HepG2 (cell line): ENCODE data around the gene TAF11. TPM values are rescaled to one million over a fixed set of nuclear protein-coding genes. Genes with fewer than 3 reads are reported as not detected.

Experiments used
- ATAC-seq: fragments of 200-7000 bp; cut with Tn5 transposase; 3 replicates; pipeline ENCODE4 v1.9.1; 2020; ENCODE audit warnings: mild to moderate bottlenecking, moderate library complexity
- BruUV-seq: library from RNA; stranded (reverse); fragments of 400-500 nt; replicated peaks from 2 replicates; lab custom pipeline; 2021; lab: Mats Ljungman, UMichigan
- CTCF ChIA-PET: fragments of 300-600 bp; formaldehyde crosslinking; extraction: SDS; loops from one replicate; lab custom pipeline; 2021; ENCODE audit warnings: low total read pairs, inconsistent platforms, low intra/inter-chr PET ratio; lab: Yijun Ruan, JAX
- POLR2A ChIA-PET: fragments of 350-600 bp; sonication (Branson Sonifier 250); formaldehyde crosslinking; loops from one replicate; lab custom pipeline; 2020; ENCODE audit warnings: antibody characterized with exemption, inconsistent platforms; lab: Yijun Ruan, JAX
- DNase-seq: peaks from one replicate; pipeline ENCODE4 v3.0.0-alpha.2; 2015; ENCODE audit warnings: low spot score
- FAIRE-seq: peaks from 3 replicates; lab custom pipeline; 2011; peaks lifted over from hg19 to GRCh38; lab: Jason Lieb, UNC
- H2AFZ ChIP-seq: one replicate; pipeline ENCODE4 v1.6.1; 2011; ENCODE audit warnings: low read length, inconsistent platforms
- H3K27ac ChIP-seq: fragments of 300-600 bp; 3 replicates; pipeline ENCODE4 v1.8.0; 2011; ENCODE audit warnings: mixed run types, mild to moderate bottlenecking, mixed read lengths, low read length, inconsistent platforms; ENCODE audit not compliant: insufficient read depth; ENCODE audit errors: extremely low read length
- H3K27me3 ChIP-seq, 2 experiments: fragments of 200-600 bp in 1 of 2; 2 replicates in 1 of 2; 3 replicates in 1 of 2; pipeline versions ENCODE4 v1.6.0 to v1.8.0; 2011; ENCODE audit warnings: low read length in 2 of 2, mild to moderate bottlenecking in 2 of 2, moderate library complexity in 2 of 2, inconsistent platforms in 1 of 2; ENCODE audit not compliant: insufficient read depth in 2 of 2, control insufficient read depth in 1 of 2
- H3K36me3 ChIP-seq, 2 experiments: fragments of 200-600 bp in 1 of 2; replicated peaks in 1 of 2; 2 replicates in 1 of 2; 3 replicates in 1 of 2; pipeline versions ENCODE4 v1.5.1 to v1.8.0; 2011; ENCODE audit warnings: low read length in 2 of 2, inconsistent platforms in 1 of 2; ENCODE audit not compliant: insufficient read depth in 2 of 2, control insufficient read depth in 1 of 2
- H3K4me1 ChIP-seq: 2 replicates; pipeline ENCODE4 v1.5.1; 2012; ENCODE audit warnings: low read length, inconsistent platforms; ENCODE audit not compliant: insufficient read depth
- H3K4me2 ChIP-seq: 2 replicates; pipeline ENCODE4 v1.6.0; 2011; ENCODE audit warnings: low read depth, low read length, inconsistent platforms
- H3K4me3 ChIP-seq, 3 experiments: fragments of 200-600 bp in 1 of 3; sonication (generic), shearing (Covaris generic) in 1 of 3; replicated peaks in 1 of 3; 2 replicates each; pipeline ENCODE4 v1.5.1; 2011 to 2016; ENCODE audit warnings: low read length in 3 of 3, inconsistent platforms in 2 of 3, low read depth in 2 of 3, mild to moderate bottlenecking in 2 of 3, control low read depth in 1 of 3, mixed read lengths in 1 of 3; ENCODE audit not compliant: insufficient read depth in 1 of 3
- H3K79me2 ChIP-seq: one replicate; pipeline ENCODE4 v1.6.1; 2011; ENCODE audit warnings: low read length, inconsistent platforms; ENCODE audit not compliant: insufficient read depth
- H3K9ac ChIP-seq: 2 replicates; pipeline ENCODE4 v1.6.0; 2011; ENCODE audit warnings: mild to moderate bottlenecking, low read depth, low read length, inconsistent platforms; ENCODE audit not compliant: insufficient read depth
- H3K9me3 ChIP-seq: 2 replicates; pipeline ENCODE4 v1.5.1; 2012; ENCODE audit warnings: mild to moderate bottlenecking, low read length
- H4K20me1 ChIP-seq: 2 replicates; pipeline ENCODE4 v1.6.0; 2011; ENCODE audit warnings: inconsistent platforms, mild to moderate bottlenecking, low read length, moderate library complexity; ENCODE audit not compliant: insufficient read depth
- AKAP8 ChIP-seq: sonication (generic); formaldehyde crosslinking; IDR thresholded peaks from 2 replicates; pipeline ENCODE4 v1.5.1; 2020; ENCODE audit warnings: mild to moderate bottlenecking, missing genetic modification reagents
- HOXD1 ChIP-seq: sonication (generic); formaldehyde crosslinking; IDR thresholded peaks from 2 replicates; pipeline ENCODE4 v1.5.0; 2020; ENCODE audit warnings: missing genetic modification reagents
- JUNB ChIP-seq: sonication (generic); formaldehyde crosslinking; IDR thresholded peaks from 2 replicates; pipeline ENCODE4 v1.8.0; 2022; ENCODE audit warnings: missing genetic modification reagents, mild to moderate bottlenecking, borderline replicate concordance
- MLLT10 ChIP-seq: sonication (generic); formaldehyde crosslinking; IDR thresholded peaks from 2 replicates; pipeline ENCODE4 v1.4.0; 2020; ENCODE audit warnings: missing genetic modification reagents
- RBM22 ChIP-seq: fragments of 200-400 bp; formaldehyde crosslinking; optimal IDR thresholded peaks from 2 replicates; pipeline ENCODE3; 2017; ENCODE audit warnings: mild to moderate bottlenecking, low read length, moderate library complexity
- SMAD3 ChIP-seq: sonication (generic); formaldehyde crosslinking; IDR thresholded peaks from 2 replicates; pipeline ENCODE4 v1.4.0; 2020; ENCODE audit warnings: missing genetic modification reagents
- SMAD9 ChIP-seq: sonication (generic); formaldehyde crosslinking; IDR thresholded peaks from 2 replicates; pipeline ENCODE4 v1.5.1; 2020; ENCODE audit warnings: mild to moderate bottlenecking, missing genetic modification reagents
- TBX3 ChIP-seq: fragments of 450-650 bp; IDR thresholded peaks from 2 replicates; pipeline ENCODE4 v1.6.1; 2017; ENCODE audit warnings: antibody characterized with exemption, mild to moderate bottlenecking, inconsistent platforms, borderline replicate concordance
- ZC3H13 ChIP-seq: sonication (generic); formaldehyde crosslinking; IDR thresholded peaks from 2 replicates; pipeline ENCODE4 v1.8.1; 2023; ENCODE audit warnings: mild to moderate bottlenecking, missing genetic modification reagents, moderate library complexity
- ZNF713 ChIP-seq: sonication (generic); formaldehyde crosslinking; IDR thresholded peaks from 2 replicates; pipeline ENCODE4 v1.4.0; 2020; ENCODE audit warnings: mild to moderate bottlenecking, missing genetic modification reagents
- ZZZ3 ChIP-seq: sonication (generic); formaldehyde crosslinking; IDR thresholded peaks from 2 replicates; pipeline ENCODE4 v1.4.0; 2020; ENCODE audit warnings: missing genetic modification reagents, mild to moderate bottlenecking, borderline replicate concordance
- WGBS: methylation state at CpG from one replicate; pipeline ENCODE4 v1.1.6; 2017; ENCODE audit warnings: low lambda C conversion rate; 5-methylcytosine and 5-hydroxymethylcytosine counted together
- in situ Hi-C: cut with HindIII; loops from 2 replicates; pipeline ENCODE4 v1.10.0; 2017; ENCODE audit warnings: low pct_unique_long_range_greater_than_20kb; ENCODE audit not compliant: extremely low pct_ligation_motif_present
- intact Hi-C: fragments of 100-400 bp; cut with micrococcal nuclease; formaldehyde crosslinking; loops from one replicate; pipeline ENCODE4 v1.10.0; 2022; ENCODE audit not compliant: unreplicated experiment
- polyA plus RNA-seq, 8 experiments: library from polyadenylated mRNA; depleted of rRNA in 3 of 8; stranded (reverse) in 7 of 8; unstranded in 1 of 8; fragments of >200 nt; fragmentation: Illumina TruSeq in 4 of 8; extraction: Trizol in 4 of 8; gene quantifications; 2 replicates each; pipeline versions ENCODE4 v1.2.1 to v1.2.3, GENCODE V29; 2011 to 2016; ENCODE audit warnings: low read depth in 4 of 8, missing spikeins in 1 of 8, mixed read lengths in 1 of 8; ENCODE audit not compliant: insufficient read depth in 1 of 8
- total RNA-seq, 5 experiments: library from RNA; depleted of rRNA; stranded (reverse); fragments of >200 nt; fragmentation: Illumina TruSeq; extraction: Trizol; gene quantifications; 2 replicates each; pipeline ENCODE4 v1.2.3, GENCODE V29; 2016; ENCODE audit warnings: low read depth in 1 of 5

TAF11 gene
- total and polyA plus RNA-seq, 2 of the 13 experiments (the other 11 are each of a cell fraction or from before 2014, with no cell fraction given) = 35.4 to 73.6 TPM

DNA sequence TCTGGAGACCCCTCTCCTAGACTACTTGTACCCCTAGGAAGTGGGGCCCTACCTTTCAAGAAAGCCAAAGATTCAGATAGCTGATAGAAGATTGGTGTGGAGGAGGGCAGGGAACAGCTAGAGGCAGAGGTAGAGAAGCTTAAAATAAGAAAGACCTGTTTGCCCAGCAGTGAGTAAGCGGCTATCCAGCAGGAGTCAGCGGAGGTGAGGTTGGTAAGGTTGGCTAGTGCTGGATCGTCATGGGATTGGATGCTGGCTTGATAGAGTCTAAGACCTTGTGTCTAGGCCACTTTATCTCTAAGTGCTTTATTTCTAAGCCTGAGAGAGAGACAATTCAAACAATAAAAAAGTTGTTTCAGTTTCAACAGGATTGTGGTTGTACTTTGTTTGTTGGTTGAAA lies 20.4 kb upstream of the TAF11 start (continued):
- TF ChIP-seq JUNB (no peak), ZZZ3 (no peak), HOXD1 (CRISPR knock-in tag) (no peak)

DNA sequence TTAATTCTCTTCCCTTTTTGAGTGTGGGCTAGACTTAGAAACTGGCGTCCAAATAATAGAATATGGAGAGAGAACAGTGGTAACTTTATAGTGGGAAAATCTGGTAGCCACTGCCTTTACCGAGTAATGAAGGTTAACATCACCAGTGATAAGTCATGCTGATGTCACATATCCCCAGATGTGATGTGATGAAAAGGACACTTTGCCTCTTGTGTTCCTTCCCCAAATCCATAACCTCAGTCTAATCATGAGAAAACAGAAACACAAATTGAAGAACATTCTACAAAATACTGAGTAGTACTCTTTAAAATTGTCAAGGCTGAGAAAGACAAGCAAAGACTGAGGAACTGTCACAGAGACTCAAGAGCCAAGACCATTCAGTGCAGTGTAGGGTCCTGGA lies 19.0 kb upstream of the TAF11 start:
- Histone ChIP-seq H3K4me1 (peaks cover 22% of the 10 kb centered on the region), H3K9ac (no peak overlapping the region), H4K20me1 (no peaks in the 10 kb centered on the region), H3K4me3 (no peak overlapping the region), H3K27ac (no peak overlapping the region), H3K9me3 (no peaks in the 10 kb centered on the region), H3K36me3 (peaks cover 0 to 2% of the 10 kb centered on the region in 2 experiments; a peak in 1 of 5 replicates), H3K27me3 (no peaks in the 10 kb centered on the region), H2AFZ (no peak overlapping the region), H3K79me2 (peaks cover 23% of the 10 kb centered on the region), H3K4me2 (no peak overlapping the region)
- ChIA-PET POLR2A (interaction anchor here (1.4 kb wide), 1 partner anchor 19 kb away, joined by 3 read pairs; the partner anchor contains the start of gene TAF11), CTCF (no interaction called here)
- FAIRE-seq (no peak), ATAC-seq (no peak), DNase-seq (no peak)
- in situ Hi-C loops = no loop called here
- 97% methylated on average over 2 of the region's 2 CpGs for WGBS
- intact Hi-C loops = no loop called here
- no TSS peak for BruUV-seq
- TF ChIP-seq MLLT10 (CRISPR knock-in tag) (no peak), AKAP8 (CRISPR knock-in tag) (no peak), ZNF713 (no peak), RBM22 (no peak), SMAD3 (CRISPR knock-in tag) (no peak), SMAD9 (no peak), TBX3 (no peak), ZC3H13 (CRISPR knock-in tag) (no peak)
